GM12875 (cell line): ENCODE data around the gene ADGRF4.

ENCODE experiments used
- H3K4me3 ChIP-seq: one replicate; pipeline ENCODE4 v1.5.1; 2011; ENCODE audit warnings: low read depth, low read length, control low read depth
- CTCF ChIP-seq: IDR thresholded peaks from 2 replicates; pipeline ENCODE4 v1.5.1; 2011; ENCODE audit warnings: low read depth, mild to moderate bottlenecking, control low read depth, inconsistent platforms, low read length, moderate library complexity, borderline replicate concordance; ENCODE audit not compliant: insufficient read depth

The ADGRF4 gene

GRCh38 chr6:47700596-47700995, 2.2 kb downstream of the ADGRF4 start:
- H3K4me3 ChIP-seq, result no peak overlapping the region
- TF ChIP-seq CTCF, result no peak

- TF ChIP-seq CTCF, result no peak
Measured at GRCh38 chr6:47701363-47701762, 3.0 kb downstream of the ADGRF4 start.

GRCh38 chr6:47709160-47709559, 10.8 kb downstream of the ADGRF4 start:
- H3K4me3 ChIP-seq, result no peak overlapping the region
- no peak for TF ChIP-seq CTCF

More at GRCh38 chr6:47701363-47701762, 3.0 kb downstream of the ADGRF4 start:
- no peak overlapping the region for H3K4me3 ChIP-seq

- no peak for TF ChIP-seq CTCF
- no peak overlapping the region for H3K4me3 ChIP-seq
Measured at GRCh38 chr6:47710295-47710694, 11.9 kb downstream of the ADGRF4 start.

- no peak overlapping the region for H3K4me3 ChIP-seq
- no peak for TF ChIP-seq CTCF
Measured at GRCh38 chr6:47713200-47713599, 14.8 kb downstream of the ADGRF4 start.

GRCh38 chr6:47714802-47715201, 16.4 kb downstream of the ADGRF4 start:
- no peak overlapping the region for H3K4me3 ChIP-seq
- no peak for TF ChIP-seq CTCF

GRCh38 chr6:47715782-47716181, 17.4 kb downstream of the ADGRF4 start:
- no peak for TF ChIP-seq CTCF
- no peak overlapping the region for H3K4me3 ChIP-seq
